ENCODE results near the gene CHST12.
"Not testable (repeated sequence)": the region's sequence is repeated elsewhere in the genome, so short reads cannot be mapped to it uniquely, and the experiment has no call there.

The CHST12 gene

DNA sequence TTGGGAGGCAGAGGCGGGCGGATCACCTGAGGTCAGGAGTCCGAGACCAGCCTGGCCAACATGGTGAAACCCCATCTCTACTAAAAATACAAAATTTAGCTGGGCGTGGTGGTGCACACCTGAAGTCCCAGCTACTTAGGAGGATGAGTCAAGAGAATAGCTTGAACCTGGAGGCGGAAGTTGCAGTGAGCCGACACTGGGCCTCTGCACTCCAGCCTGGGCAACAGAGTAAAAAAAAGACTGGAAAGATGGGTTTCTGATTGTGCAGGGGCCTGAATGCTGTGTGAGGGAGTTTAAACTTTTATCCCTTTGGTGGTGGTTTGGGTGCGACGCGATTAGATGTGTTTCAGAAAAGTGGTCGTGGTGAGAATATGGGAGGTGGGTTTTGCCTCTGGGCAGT lies 1.8 kb downstream of the CHST12 start:
- DNase-seq = no peak

- no peak for DNase-seq
Observed at GRCh38 chr7:2405601-2406345, 2.4 kb downstream of the CHST12 start.

DNA sequence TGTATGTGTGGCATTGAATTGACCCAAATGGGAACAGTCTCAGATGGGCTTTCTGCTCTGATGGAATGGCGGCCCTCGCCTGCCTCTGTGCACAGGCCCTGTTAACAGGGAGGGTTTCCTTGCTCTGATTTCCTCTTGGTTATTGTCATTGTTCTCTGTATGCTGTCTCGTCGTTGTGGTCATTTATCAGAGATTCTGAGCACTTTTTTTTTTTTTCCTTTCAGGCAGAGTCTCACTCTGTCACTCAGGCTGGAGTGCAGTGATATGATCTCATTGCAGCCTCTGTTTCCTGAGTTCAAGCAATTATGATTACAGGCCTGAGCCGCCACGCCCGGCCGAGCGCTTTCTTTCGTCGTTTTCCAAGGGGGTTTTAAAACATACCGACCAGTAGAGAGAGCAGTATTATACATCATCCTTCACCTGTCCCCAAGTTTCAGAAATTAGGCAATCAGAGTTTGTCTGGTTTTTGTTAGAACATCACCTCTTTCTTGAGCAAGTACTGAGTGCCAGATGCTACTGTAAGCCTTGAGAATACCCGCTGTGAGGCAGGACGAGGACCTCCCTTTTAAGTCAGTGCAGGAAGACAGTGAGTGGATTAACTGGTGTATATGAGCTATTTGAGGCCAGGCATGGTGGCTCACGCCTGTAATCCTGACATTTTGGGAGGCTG lies 6.5 kb downstream of the CHST12 start:
- DNase-seq = no peak

- DNase-seq = no peak
Observed at GRCh38 chr7:2411049-2411448, 7.6 kb downstream of the CHST12 start.

- DNase-seq = no peak
Observed at GRCh38 chr7:2411815-2412586, 8.6 kb downstream of the CHST12 start.

DNA sequence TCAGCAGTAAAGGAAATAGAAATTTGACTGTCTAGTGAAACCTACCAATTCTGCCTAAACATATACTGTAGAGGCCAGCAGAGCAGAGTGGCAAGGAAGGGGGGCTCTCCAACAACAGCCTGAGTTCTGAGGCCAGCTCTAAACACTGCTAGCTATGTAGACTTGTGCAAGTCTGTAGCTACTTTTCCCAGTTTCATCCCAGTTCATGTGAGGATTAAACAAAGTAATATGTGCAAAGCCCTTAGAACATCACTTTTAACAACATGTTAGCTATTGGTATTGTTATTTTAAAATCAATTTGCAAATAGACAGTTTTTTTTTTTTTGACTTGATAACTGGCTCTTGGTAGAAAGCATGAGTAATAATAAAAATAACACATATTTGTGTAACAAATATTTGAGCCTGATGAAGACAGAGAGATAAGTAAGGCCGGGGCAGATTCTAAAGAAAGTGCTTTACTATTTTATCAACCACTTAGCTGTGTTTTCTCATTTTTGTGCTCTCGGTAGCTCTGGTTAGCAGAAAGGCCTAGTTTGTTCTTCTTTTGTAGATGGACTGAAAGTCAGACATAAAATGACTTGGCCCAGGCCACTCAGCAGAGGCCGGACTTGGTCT lies 9.3 kb downstream of the CHST12 start:
- DNase-seq = no peak

DNA sequence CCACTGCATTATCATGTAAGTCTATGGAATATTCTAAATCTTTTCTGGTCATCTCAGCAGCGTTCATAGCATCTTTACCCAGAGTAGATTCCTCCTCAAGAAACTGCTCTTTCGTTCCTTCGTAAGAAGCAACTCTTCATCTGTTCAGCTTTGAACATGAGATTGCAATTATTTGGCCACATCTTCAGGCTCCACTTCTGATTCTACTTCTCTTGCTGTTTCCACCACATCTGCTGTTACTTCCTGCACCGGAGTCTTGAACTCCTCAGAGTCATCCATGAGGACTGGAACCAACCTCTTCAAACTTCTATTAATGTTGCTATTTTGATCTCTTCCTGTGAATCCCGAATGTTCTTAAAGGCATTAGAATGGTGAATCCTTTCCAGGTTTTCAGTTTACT lies 12.7 kb downstream of the CHST12 start:
- DNase-seq = no peak

- no peak for DNase-seq
Observed at GRCh38 chr7:2416650-2417049, 13.2 kb downstream of the CHST12 start.

DNA sequence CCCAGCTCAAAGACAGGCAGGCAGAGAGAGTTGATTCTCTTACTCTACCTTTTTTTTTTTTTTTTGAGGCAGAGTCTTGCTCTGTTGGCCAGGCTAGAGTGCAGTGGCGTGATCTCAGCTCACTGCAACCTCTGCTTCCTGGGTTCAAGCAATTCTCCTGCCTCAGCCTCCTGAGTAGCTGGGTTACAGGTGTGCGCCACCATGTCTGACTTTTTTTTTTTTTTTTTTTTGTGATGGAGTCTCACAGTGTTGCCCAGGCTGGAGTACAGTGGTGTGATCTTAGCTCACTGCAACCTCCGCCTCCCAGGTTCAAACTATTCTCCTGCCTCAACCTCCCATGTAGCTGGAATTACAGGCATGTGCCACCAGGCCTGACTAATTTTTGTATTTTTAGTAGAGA lies 13.8 kb downstream of the CHST12 start:
- DNase-seq = not testable (repeated sequence)

DNA sequence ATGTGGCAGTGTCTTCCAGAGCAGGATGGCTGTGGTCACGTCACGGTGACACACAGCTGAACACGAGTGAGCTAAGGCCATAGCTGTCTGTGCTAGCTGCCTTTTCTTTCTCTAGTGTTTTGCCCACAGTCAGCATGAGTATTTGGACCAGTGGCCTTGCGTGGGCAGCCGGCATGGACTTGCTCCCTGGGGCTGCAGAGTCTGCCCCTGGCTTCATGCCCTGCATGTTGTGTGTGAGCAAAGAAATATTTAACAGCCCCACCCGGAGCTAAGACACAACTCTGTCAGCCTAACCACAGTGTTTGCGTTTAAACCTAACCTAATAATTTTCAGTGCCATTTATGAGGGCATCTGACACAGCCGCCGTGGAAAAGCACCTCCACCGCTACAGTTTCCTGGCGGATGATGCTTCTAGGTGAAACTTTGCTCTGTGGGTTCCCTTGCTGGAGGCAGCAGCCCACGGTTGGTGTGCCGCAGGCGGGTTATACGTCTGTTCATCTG lies 14.6 kb downstream of the CHST12 start:
- DNase-seq = no peak

- no peak for DNase-seq
Observed at GRCh38 chr7:2420216-2420933, 17.0 kb downstream of the CHST12 start.

GRCh38 chr7:2421943-2422310 lies 18.5 kb downstream of the CHST12 start:
- no peak for DNase-seq

- no peak for DNase-seq
Observed at GRCh38 chr7:2425749-2426148, 22.3 kb downstream of the CHST12 start.

GRCh38 chr7:2431260-2431867 lies 28.0 kb downstream of the CHST12 start:
- DNase-seq = no peak

DNA sequence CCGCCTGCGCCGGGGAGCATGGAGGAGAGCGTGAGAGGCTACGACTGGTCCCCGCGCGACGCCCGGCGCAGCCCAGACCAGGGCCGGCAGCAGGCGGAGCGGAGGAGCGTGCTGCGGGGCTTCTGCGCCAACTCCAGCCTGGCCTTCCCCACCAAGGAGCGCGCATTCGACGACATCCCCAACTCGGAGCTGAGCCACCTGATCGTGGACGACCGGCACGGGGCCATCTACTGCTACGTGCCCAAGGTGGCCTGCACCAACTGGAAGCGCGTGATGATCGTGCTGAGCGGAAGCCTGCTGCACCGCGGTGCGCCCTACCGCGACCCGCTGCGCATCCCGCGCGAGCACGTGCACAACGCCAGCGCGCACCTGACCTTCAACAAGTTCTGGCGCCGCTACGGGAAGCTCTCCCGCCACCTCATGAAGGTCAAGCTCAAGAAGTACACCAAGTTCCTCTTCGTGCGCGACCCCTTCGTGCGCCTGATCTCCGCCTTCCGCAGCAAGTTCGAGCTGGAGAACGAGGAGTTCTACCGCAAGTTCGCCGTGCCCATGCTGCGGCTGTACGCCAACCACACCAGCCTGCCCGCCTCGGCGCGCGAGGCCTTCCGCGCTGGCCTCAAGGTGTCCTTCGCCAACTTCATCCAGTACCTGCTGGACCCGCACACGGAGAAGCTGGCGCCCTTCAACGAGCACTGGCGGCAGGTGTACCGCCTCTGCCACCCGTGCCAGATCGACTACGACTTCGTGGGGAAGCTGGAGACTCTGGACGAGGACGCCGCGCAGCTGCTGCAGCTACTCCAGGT lies 29.7 kb downstream of the CHST12 start:
- DNase-seq = no peak

DNA sequence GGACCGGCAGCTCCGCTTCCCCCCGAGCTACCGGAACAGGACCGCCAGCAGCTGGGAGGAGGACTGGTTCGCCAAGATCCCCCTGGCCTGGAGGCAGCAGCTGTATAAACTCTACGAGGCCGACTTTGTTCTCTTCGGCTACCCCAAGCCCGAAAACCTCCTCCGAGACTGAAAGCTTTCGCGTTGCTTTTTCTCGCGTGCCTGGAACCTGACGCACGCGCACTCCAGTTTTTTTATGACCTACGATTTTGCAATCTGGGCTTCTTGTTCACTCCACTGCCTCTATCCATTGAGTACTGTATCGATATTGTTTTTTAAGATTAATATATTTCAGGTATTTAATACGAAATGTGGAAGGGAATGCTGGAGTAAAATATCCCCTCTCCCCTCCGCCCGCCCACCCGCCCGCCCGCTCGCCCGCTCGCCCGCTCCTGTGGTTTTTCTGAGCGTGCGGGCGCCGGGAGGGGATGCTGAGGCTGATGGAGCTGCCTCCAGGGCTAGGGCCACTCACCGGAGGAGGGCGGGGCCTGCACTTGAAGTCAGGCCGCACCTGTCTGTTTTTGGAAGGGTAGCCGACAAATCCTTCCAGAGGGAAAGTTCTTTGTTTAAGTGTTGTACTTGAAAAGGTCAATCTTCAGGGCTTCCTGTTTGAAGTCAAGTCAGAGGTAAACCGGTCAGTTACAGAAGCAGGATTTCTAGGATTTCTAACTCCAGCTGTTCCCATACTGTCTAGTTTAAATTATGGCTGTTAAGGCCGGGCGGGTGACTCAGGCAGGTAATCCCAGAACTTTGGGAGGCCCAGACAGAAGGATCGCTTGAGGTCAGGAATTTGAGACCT lies 30.5 kb downstream of the CHST12 start:
- no peak for DNase-seq

GRCh38 chr7:2435146-2435545 lies 31.7 kb downstream of the CHST12 start:
- DNase-seq = no peak

DNA sequence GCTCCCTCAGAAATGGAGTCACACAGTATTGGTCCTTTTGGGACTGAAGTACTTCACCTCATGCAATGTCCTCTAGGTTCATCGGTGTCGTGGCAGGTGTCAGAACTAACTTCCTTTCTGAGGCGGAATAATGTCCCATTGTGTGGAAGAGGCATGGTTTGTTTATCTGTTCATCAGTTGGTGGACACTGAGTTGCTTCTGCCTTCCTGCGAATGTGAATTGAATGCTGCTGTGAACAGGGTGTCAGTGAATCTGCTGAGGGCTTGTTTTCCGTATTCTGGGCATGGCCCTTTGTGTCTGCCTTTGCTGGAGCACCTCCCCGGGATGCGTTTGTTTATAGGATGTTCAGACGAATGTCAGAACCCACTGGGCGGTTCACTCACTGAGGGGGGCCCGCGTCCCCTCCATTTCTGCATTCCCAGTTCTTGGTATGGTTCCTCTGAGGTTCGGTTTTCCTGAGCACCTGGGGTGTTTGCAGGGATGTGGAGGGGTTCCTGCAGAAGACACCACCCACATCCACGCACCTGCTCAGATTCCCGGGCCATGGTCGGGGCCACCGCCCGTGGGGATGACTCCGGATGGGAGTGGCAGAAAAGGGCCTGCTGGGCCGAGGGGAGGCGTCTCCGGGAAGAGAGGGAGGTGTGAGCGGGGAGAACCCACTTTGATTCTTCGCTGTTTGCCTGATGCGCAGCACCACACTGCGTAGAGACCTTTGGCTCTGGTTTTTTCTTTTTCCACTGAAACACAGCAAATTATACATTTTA lies 33.1 kb downstream of the CHST12 start:
- peak; percentile 7 for DNase-seq

- no peak for DNase-seq
Observed at GRCh38 chr7:2437136-2437535, 33.7 kb downstream of the CHST12 start.

All from midbrain (tissue), 1 donor.